Measurements from ENCODE around the gene PDCD11.
A peak's percentile ranks its signal among the peaks of the same experiment; 100 is the strongest.

PDCD11 gene

GRCh38 chr10:103459615-103460014 is 63.2 kb downstream of the PDCD11 start:
- H3K27ac ChIP-seq (ENCODE audit: extremely low read depth, low read depth, low read length): no peak overlapping the region
- H3K4me1 ChIP-seq (ENCODE audit: control insufficient read depth, insufficient read depth, low read length): no peaks in the 10 kb centered on the region
- ChIA-PET POLR2A (no interaction called here), CTCF (interaction anchor here (0.5 kb wide), 1 partner anchor 88 kb away, joined by 3 read pairs; no protein-coding TSS in a partner anchor)
- H3K36me3 ChIP-seq (ENCODE audit: control insufficient read depth in 2 of 2, insufficient read depth in 1 of 2, low read length in 2 of 2): no peaks in the 10 kb centered on the region
- no peak overlapping the region for H3K4me3 ChIP-seq (ENCODE audit: low read depth, low read length)
- TF ChIP-seq ZNF335 (tag by site-specific recombination; conservative IDR thresholded peaks at IDR 0.05): peak; percentile 63
- TF ChIP-seq, protein P1, sequence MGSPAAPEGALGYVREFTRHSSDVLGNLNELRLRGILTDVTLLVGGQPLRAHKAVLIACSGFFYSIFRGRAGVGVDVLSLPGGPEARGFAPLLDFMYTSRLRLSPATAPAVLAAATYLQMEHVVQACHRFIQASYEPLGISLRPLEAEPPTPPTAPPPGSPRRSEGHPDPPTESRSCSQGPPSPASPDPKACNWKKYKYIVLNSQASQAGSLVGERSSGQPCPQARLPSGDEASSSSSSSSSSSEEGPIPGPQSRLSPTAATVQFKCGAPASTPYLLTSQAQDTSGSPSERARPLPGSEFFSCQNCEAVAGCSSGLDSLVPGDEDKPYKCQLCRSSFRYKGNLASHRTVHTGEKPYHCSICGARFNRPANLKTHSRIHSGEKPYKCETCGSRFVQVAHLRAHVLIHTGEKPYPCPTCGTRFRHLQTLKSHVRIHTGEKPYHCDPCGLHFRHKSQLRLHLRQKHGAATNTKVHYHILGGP (tag by site-specific recombination; IDR thresholded peaks at IDR 0.05): no peak
- no peaks in the 10 kb centered on the region for H3K9me3 ChIP-seq (ENCODE audit: control insufficient read depth, insufficient read depth, low read depth, low read length)

GRCh38 chr10:103463499-103463898 is 67.1 kb downstream of the PDCD11 start:
- no peak overlapping the region for H3K4me3 ChIP-seq (ENCODE audit: low read depth, low read length)
- H3K4me1 ChIP-seq (ENCODE audit: control insufficient read depth, insufficient read depth, low read length): no peaks in the 10 kb centered on the region
- no peaks in the 10 kb centered on the region for H3K36me3 ChIP-seq (ENCODE audit: control insufficient read depth in 2 of 2, insufficient read depth in 1 of 2, low read length in 2 of 2)
- CTCF ChIA-PET: interaction anchor here (0.7 to 1.3 kb wide), 3 partner anchors 14 to 101 kb away, joined by 3 to 4 read pairs (median 3); no protein-coding TSS in a partner anchor
- no peak overlapping the region for H3K27ac ChIP-seq (ENCODE audit: extremely low read depth, low read depth, low read length)
- TF ChIP-seq ZNF394 (tag by site-specific recombination; IDR thresholded peaks at IDR 0.05; ENCODE audit: borderline replicate concordance) (no peak), ZNF114 (tag by site-specific recombination; IDR thresholded peaks at IDR 0.05) (no peak), EGR2 (tag by site-specific recombination; IDR thresholded peaks at IDR 0.05; ENCODE audit: low read depth) (peak; percentile 68), ZFHX2 (tag by site-specific recombination; conservative IDR thresholded peaks at IDR 0.05) (peak; percentile 32)
- POLR2A ChIA-PET: interaction anchor here (0.7 kb wide), 1 partner anchor 19 kb away, joined by 4 read pairs; no protein-coding TSS in a partner anchor
- H3K9me3 ChIP-seq (ENCODE audit: control insufficient read depth, insufficient read depth, low read depth, low read length): no peaks in the 10 kb centered on the region

DNA sequence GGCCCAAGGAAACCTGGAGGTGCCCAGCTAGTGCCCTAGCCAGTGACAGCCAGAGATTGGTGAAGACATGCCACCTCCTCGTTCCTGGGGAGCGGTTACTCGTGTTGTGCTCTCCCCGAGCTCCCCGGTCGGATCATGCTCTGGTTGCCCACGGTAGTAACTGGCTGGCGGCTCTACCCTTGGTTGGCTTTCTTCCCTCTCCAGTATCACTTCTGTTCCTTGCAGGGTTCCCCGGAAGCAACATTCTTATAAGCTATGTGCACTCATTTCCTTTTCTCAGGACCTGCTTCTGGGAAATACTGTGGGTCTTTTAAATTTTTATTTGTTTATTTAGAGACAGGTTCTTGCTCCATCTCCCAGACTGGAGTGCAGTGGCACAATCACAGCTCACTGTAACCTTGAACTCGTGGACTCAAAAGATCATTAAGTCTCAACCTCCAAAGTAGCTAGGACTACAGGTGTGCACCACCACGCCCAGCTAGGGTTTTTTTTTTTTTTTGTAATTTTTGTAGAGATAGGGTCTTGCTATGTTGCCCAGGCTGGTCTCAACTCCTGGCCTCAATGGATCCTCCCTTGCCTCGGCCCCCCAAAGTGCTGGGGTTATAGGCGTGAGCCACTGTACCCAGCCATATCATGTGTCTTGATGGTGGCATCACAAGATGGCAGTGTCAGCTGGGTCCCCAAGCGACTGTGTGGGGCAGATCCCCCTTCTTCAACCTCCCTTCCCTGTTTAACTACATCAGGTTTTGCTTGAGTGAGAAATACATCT is 69.2 kb downstream of the PDCD11 start:
- CTCF ChIA-PET: interaction anchor here (0.6 to 1.1 kb wide), 3 partner anchors 18 to 1173 kb away, joined by 3 read pairs; no protein-coding TSS in a partner anchor
- no peaks in the 10 kb centered on the region for H3K9me3 ChIP-seq (ENCODE audit: control insufficient read depth, insufficient read depth, low read depth, low read length)
- POLR2A ChIA-PET: interaction anchor here (0.9 to 1.0 kb wide), 2 partner anchors 11 to 13 kb away, joined by 3 to 4 read pairs; partner anchors contain the start of gene CALHM2
- no peak overlapping the region for H3K27ac ChIP-seq (ENCODE audit: extremely low read depth, low read depth, low read length)
- H3K4me1 ChIP-seq (ENCODE audit: control insufficient read depth, insufficient read depth, low read length): no peaks in the 10 kb centered on the region
- no peaks in the 10 kb centered on the region for H3K36me3 ChIP-seq (ENCODE audit: control insufficient read depth in 2 of 2, insufficient read depth in 1 of 2, low read length in 2 of 2)
- H3K4me3 ChIP-seq (ENCODE audit: low read depth, low read length): no peak overlapping the region
- TF ChIP-seq ZNF121 (tag by site-specific recombination; IDR thresholded peaks at IDR 0.05) (peak; percentile 83), ZNF610 (tag by site-specific recombination; IDR thresholded peaks at IDR 0.05; ENCODE audit: borderline replicate concordance) (no peak)

- no peaks in the 10 kb centered on the region for H3K9me3 ChIP-seq (ENCODE audit: control insufficient read depth, insufficient read depth, low read depth, low read length)
- H3K4me3 ChIP-seq (ENCODE audit: low read depth, low read length): no peak overlapping the region
- CTCF ChIA-PET: no interaction called here
- no peaks in the 10 kb centered on the region for H3K4me1 ChIP-seq (ENCODE audit: control insufficient read depth, insufficient read depth, low read length)
- H3K27ac ChIP-seq (ENCODE audit: extremely low read depth, low read depth, low read length): no peak overlapping the region
- no peaks in the 10 kb centered on the region for H3K36me3 ChIP-seq (ENCODE audit: control insufficient read depth in 2 of 2, insufficient read depth in 1 of 2, low read length in 2 of 2)
- POLR2A ChIA-PET: no interaction called here
- no peak for TF ChIP-seq ZNF133 (tag by site-specific recombination; IDR thresholded peaks at IDR 0.05)
- no peak for TF ChIP-seq ZNF391 (tag by site-specific recombination; IDR thresholded peaks at IDR 0.05; ENCODE audit: borderline replicate concordance, low read depth)
- no peak for TF ChIP-seq ZNF311 (tag by site-specific recombination; IDR thresholded peaks at IDR 0.05; ENCODE audit: borderline replicate concordance)
Observed at GRCh38 chr10:103466734-103467133, 70.3 kb downstream of the PDCD11 start.

- ChIA-PET POLR2A (no interaction called here), CTCF (no interaction called here)
- H3K4me1 ChIP-seq (ENCODE audit: control insufficient read depth, insufficient read depth, low read length): no peaks in the 10 kb centered on the region
- H3K27ac ChIP-seq (ENCODE audit: extremely low read depth, low read depth, low read length): no peak overlapping the region
- no peaks in the 10 kb centered on the region for H3K9me3 ChIP-seq (ENCODE audit: control insufficient read depth, insufficient read depth, low read depth, low read length)
- TF ChIP-seq REPIN1 (tag by site-specific recombination; IDR thresholded peaks at IDR 0.05; ENCODE audit: low read depth) (no peak), KLF16 (tag by site-specific recombination; IDR thresholded peaks at IDR 0.05) (no peak), ZSCAN30 (tag by site-specific recombination; IDR thresholded peaks at IDR 0.05) (no peak), KLF9 (tag by site-specific recombination; IDR thresholded peaks at IDR 0.05; ENCODE audit: low read depth) (no peak), ZNF341 (tag by site-specific recombination; IDR thresholded peaks at IDR 0.05; ENCODE audit: low read depth) (no peak), ZNF248 (tag by site-specific recombination; IDR thresholded peaks at IDR 0.05) (no peak), ZNF311 (tag by site-specific recombination; IDR thresholded peaks at IDR 0.05; ENCODE audit: borderline replicate concordance) (no peak)
- TF ChIP-seq, protein P2, sequence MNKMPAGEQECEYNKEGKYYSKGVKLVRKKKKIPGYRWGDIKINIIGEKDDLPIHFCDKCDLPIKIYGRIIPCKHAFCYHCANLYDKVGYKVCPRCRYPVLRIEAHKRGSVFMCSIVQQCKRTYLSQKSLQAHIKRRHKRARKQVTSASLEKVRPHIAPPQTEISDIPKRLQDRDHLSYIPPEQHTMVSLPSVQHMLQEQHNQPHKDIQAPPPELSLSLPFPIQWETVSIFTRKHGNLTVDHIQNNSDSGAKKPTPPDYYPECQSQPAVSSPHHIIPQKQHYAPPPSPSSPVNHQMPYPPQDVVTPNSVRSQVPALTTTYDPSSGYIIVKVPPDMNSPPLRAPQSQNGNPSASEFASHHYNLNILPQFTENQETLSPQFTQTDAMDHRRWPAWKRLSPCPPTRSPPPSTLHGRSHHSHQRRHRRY (tag by site-specific recombination; IDR thresholded peaks at IDR 0.05): no peak
- TF ChIP-seq, protein P3, sequence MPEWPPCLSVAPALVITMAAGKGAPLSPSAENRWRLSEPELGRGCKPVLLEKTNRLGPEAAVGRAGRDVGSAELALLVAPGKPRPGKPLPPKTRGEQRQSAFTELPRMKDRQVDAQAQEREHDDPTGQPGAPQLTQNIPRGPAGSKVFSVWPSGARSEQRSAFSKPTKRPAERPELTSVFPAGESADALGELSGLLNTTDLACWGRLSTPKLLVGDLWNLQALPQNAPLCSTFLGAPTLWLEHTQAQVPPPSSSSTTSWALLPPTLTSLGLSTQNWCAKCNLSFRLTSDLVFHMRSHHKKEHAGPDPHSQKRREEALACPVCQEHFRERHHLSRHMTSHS (tag by site-specific recombination; IDR thresholded peaks at IDR 0.05): no peak
- H3K36me3 ChIP-seq (ENCODE audit: control insufficient read depth in 2 of 2, insufficient read depth in 1 of 2, low read length in 2 of 2): no peaks in the 10 kb centered on the region
- H3K4me3 ChIP-seq (ENCODE audit: low read depth, low read length): no peak overlapping the region
Observed at GRCh38 chr10:103467406-103467805, 71.0 kb downstream of the PDCD11 start.
